GM12878 (cell line): Measurements from ENCODE around the gene HCCS. TPM values are rescaled to one million over a fixed set of nuclear protein-coding genes. Genes with fewer than 3 reads are reported as not detected.

Source experiments
- ATAC-seq: fragments of 200-7000 bp; cut with Tn5 transposase; 3 replicates; pipeline ENCODE4 v1.9.1; 2020; ENCODE audit warnings: mild to moderate bottlenecking, moderate library complexity
- BruUV-seq: library from RNA; stranded (reverse); fragments of 400-500 nt; replicated peaks from 2 replicates; lab custom pipeline; 2021; lab: Mats Ljungman, UMichigan
- CTCF ChIA-PET: fragments of 300-600 bp; sonication (Branson Sonifier 250); formaldehyde crosslinking; extraction: SDS; loops from one replicate; lab custom pipeline; 2021; ENCODE audit warnings: inconsistent platforms; lab: Yijun Ruan, JAX
- POLR2A ChIA-PET: fragments of 350-600 bp; formaldehyde crosslinking; extraction: SDS; loops from one replicate; lab custom pipeline; 2021; ENCODE audit warnings: inconsistent platforms; lab: Charles Lee
- RAD21 ChIA-PET: fragments of 300-600 bp; sonication (Branson Sonifier 250); formaldehyde crosslinking; loops from one replicate; lab custom pipeline; 2023; ENCODE audit warnings: antibody characterized with exemption; ENCODE audit not compliant: unreplicated experiment; lab: Charles Lee
- SMC1A ChIA-PET: fragments of 300-600 bp; sonication (Branson Sonifier 250); formaldehyde crosslinking; loops from one replicate; lab custom pipeline; 2023; ENCODE audit not compliant: unreplicated experiment, uncharacterized antibody; lab: Charles Lee
- DNase-seq: peaks from one replicate; pipeline ENCODE4 v3.0.0-alpha.2; 2011; ENCODE audit warnings: low read depth, low spot score
- FAIRE-seq: peaks from 3 replicates; lab custom pipeline; 2011; peaks lifted over from hg19 to GRCh38; lab: Jason Lieb, UNC
- H2AFZ ChIP-seq: 2 replicates; pipeline ENCODE4 v1.6.0; 2011; ENCODE audit warnings: low read depth, low read length, control low read depth; ENCODE audit not compliant: control insufficient read depth
- H3K27ac ChIP-seq: 2 replicates; pipeline ENCODE4 v1.5.1; 2011; ENCODE audit warnings: control low read depth; ENCODE audit not compliant: control insufficient read depth, insufficient read depth
- H3K27me3 ChIP-seq, 2 experiments: replicated peaks in 1 of 2; 2 replicates each; pipeline versions ENCODE4 v1.6.0 to v1.6.1; 2011; ENCODE audit warnings: low read length in 1 of 2; ENCODE audit not compliant: control insufficient read depth in 2 of 2, insufficient read depth in 2 of 2
- H3K36me3 ChIP-seq, 2 experiments: 2 replicates each; pipeline ENCODE4 v1.5.1; 2011; ENCODE audit warnings: low read length in 1 of 2; ENCODE audit not compliant: control insufficient read depth in 2 of 2, insufficient read depth in 2 of 2
- H3K4me1 ChIP-seq: 2 replicates; pipeline ENCODE4 v1.6.1; 2011; ENCODE audit warnings: mild to moderate bottlenecking, low read length, moderate library complexity, mixed read lengths; ENCODE audit not compliant: control insufficient read depth, insufficient read depth
- H3K4me2 ChIP-seq: 2 replicates; pipeline ENCODE4 v1.6.0; 2011; ENCODE audit warnings: control low read depth; ENCODE audit not compliant: control insufficient read depth, insufficient read depth
- H3K4me3 ChIP-seq: fragments of 200-600 bp; sonication (generic); 2 replicates; pipeline ENCODE4 v1.5.1; 2016
- H3K79me2 ChIP-seq: 2 replicates; pipeline ENCODE4 v1.6.0; 2011; ENCODE audit warnings: low read length; ENCODE audit not compliant: control insufficient read depth, insufficient read depth
- H3K9ac ChIP-seq: 2 replicates; pipeline ENCODE4 v1.8.0; 2011; ENCODE audit warnings: low read length, control low read depth, mixed read lengths; ENCODE audit not compliant: control insufficient read depth, insufficient read depth
- H3K9me3 ChIP-seq: replicated peaks from 3 replicates; pipeline ENCODE4 v1.5.1; 2011; ENCODE audit warnings: mild to moderate bottlenecking, low read length; ENCODE audit not compliant: control insufficient read depth, insufficient read depth
- H4K20me1 ChIP-seq: 2 replicates; pipeline ENCODE4 v1.6.0; 2011; ENCODE audit not compliant: control insufficient read depth, insufficient read depth
- CBFB ChIP-seq: IDR thresholded peaks from 2 replicates; pipeline ENCODE4 v1.6.1; 2016; ENCODE audit warnings: antibody characterized with exemption, low read depth
- CBX5 ChIP-seq: sonication (generic); IDR thresholded peaks from 2 replicates; pipeline ENCODE4 v1.6.1; 2016; ENCODE audit warnings: low read depth, moderate library complexity, mild to moderate bottlenecking, inconsistent platforms
- CEBPZ ChIP-seq: fragments of 150-350 bp; IDR thresholded peaks from 2 replicates; pipeline ENCODE4 v1.6.1; 2016; ENCODE audit warnings: low read depth, low read length
- FOXM1 ChIP-seq: IDR thresholded peaks from 2 replicates; pipeline ENCODE4 v1.6.1; 2012; ENCODE audit warnings: low read depth, mild to moderate bottlenecking, inconsistent platforms, low read length, moderate library complexity
- IKZF1 ChIP-seq: fragments of 450-650 bp; conservative IDR thresholded peaks from 2 replicates; pipeline ENCODE4 v1.6.1; 2017; ENCODE audit warnings: antibody characterized with exemption, mild to moderate bottlenecking
- KDM1A ChIP-seq: fragments of 200-600 bp; sonication (generic); IDR thresholded peaks from 2 replicates; pipeline ENCODE4 v1.6.1; 2016; ENCODE audit warnings: borderline replicate concordance
- KLF5 ChIP-seq: fragments of 450-650 bp; IDR thresholded peaks from 2 replicates; pipeline ENCODE4 v1.6.1; 2014; ENCODE audit warnings: mild to moderate bottlenecking; ENCODE audit not compliant: partially characterized antibody
- MEF2A ChIP-seq: IDR thresholded peaks from 2 replicates; pipeline ENCODE4 v1.6.1; 2011; ENCODE audit warnings: low read depth, mild to moderate bottlenecking, low read length, moderate library complexity; ENCODE audit not compliant: insufficient read depth
- MXI1 ChIP-seq: fragments of 150-350 bp; IDR thresholded peaks from 2 replicates; pipeline ENCODE4 v1.6.1; 2011; ENCODE audit warnings: low read depth, mild to moderate bottlenecking, inconsistent platforms, low read length, improper control_type of control experiment
- NFIC ChIP-seq: IDR thresholded peaks from 2 replicates; pipeline ENCODE4 v1.6.1; 2012; ENCODE audit warnings: low read depth, mild to moderate bottlenecking, inconsistent platforms, low read length, moderate library complexity
- POLR2AphosphoS5 ChIP-seq: IDR thresholded peaks from 2 replicates; pipeline ENCODE4 v1.6.1; 2011; ENCODE audit warnings: mild to moderate bottlenecking, low read length, inconsistent platforms
- TBL1XR1 ChIP-seq: IDR thresholded peaks from 2 replicates; pipeline ENCODE4 v1.6.1; 2012; ENCODE audit warnings: low read depth, low read length, improper control_type of control experiment
- ZNF217 ChIP-seq: fragments of 450-650 bp; IDR thresholded peaks from 2 replicates; pipeline ENCODE4 v1.6.1; 2017; ENCODE audit warnings: antibody characterized with exemption, mild to moderate bottlenecking
- WGBS: methylation state at CpG from one replicate; pipeline ENCODE4 v1.1.6; 2016; ENCODE audit warnings: low lambda C conversion rate; ENCODE audit not compliant: insufficient replicate concordance, insufficient coverage; ENCODE audit errors: missing lambda C conversion rate; 5-methylcytosine and 5-hydroxymethylcytosine counted together
- in situ Hi-C: fragments of 300-500 bp; cut with MboI; formaldehyde crosslinking; loops from 9 replicates; pipeline ENCODE4 v1.14.3; 2018; ENCODE audit warnings: mixed read lengths
- intact Hi-C: fragments of 100-400 bp; cut with micrococcal nuclease; formaldehyde crosslinking; loops from one replicate; pipeline ENCODE4 v1.14.2; 2022; ENCODE audit not compliant: unreplicated experiment
- polyA plus RNA-seq, 11 experiments: library from polyadenylated mRNA; depleted of rRNA in 4 of 11; unstranded in 6 of 11; stranded (reverse) in 5 of 11; fragments of >200 nt; fragmentation: Nextera tagmentation in 4 of 11; fragmentation: Illumina TruSeq in 1 of 11; extraction: Ambion mirVana in 4 of 11; extraction: Trizol in 1 of 11; gene quantifications; 1 replicate in 1 of 11; 2 replicates in 10 of 11; pipeline versions ENCODE4 v1.2.1 to v1.2.3, GENCODE V29; 2011 to 2016; ENCODE audit warnings: inconsistent platforms in 2 of 11, missing spikeins in 2 of 11, low read depth in 1 of 11
- total RNA-seq, 4 experiments: library from RNA; depleted of rRNA in 3 of 4; stranded (reverse); fragments of >200 nt in 3 of 4; fragmentation: Illumina TruSeq in 1 of 4; extraction: Trizol in 1 of 4; gene quantifications; 2 replicates each; pipeline versions ENCODE4 v1.2.1 to v1.2.3, GENCODE V29; 2013 to 2021

The HCCS gene
- total and polyA plus RNA-seq, 10 of the 15 experiments (the other 5 are each of a cell fraction or from before 2014, with no cell fraction given), result 11.8 to 69.6 (median 36.9) TPM

GRCh38 chrX:11171956-11172355, 60.8 kb downstream of the HCCS start:
- Histone ChIP-seq H4K20me1 (no peaks in the 10 kb centered on the region), H3K4me1 (no peaks in the 10 kb centered on the region), H3K27ac (no peak overlapping the region), H3K79me2 (no peaks in the 10 kb centered on the region), H3K9me3 (no peaks in the 10 kb centered on the region), H3K27me3 (no peaks in the 10 kb centered on the region), H3K4me2 (no peak overlapping the region), H3K4me3 (no peak overlapping the region), H2AFZ (no peak overlapping the region), H3K36me3 (no peaks in the 10 kb centered on the region), H3K9ac (no peak overlapping the region)
- no peak for ATAC-seq
- CTCF ChIA-PET, result interaction anchor here (0.6 kb wide), 1 partner anchor 1007 kb away, joined by 3 read pairs; no protein-coding TSS in a partner anchor
- in situ Hi-C loops, result no loop called here
- intact Hi-C loops, result no loop called here
- RAD21 ChIA-PET, result no interaction called here
- WGBS, result 30% methylated on average over 4 of the region's 4 CpGs
- POLR2A ChIA-PET, result interaction anchor here (0.9 kb wide), 1 partner anchor 9 kb away, joined by 3 read pairs; no protein-coding TSS in a partner anchor
- SMC1A ChIA-PET, result interaction anchor here (0.7 kb wide), 1 partner anchor 359 kb away, joined by 3 read pairs; no protein-coding TSS in a partner anchor
- TF ChIP-seq FOXM1 (no peak), ZNF217 (no peak), CBX5 (no peak)
- FAIRE-seq, result no peak
- DNase-seq, result no peak
- BruUV-seq, result no TSS peak

GRCh38 chrX:11172415-11172814, 61.3 kb downstream of the HCCS start:
- H3K9ac ChIP-seq, result no peak overlapping the region
- no peaks in the 10 kb centered on the region for H4K20me1 ChIP-seq
- ChIA-PET RAD21 (no interaction called here), SMC1A (interaction anchor here (0.6 to 1.7 kb wide), 2 partner anchors 9 to 440 kb away, joined by 3 to 4 read pairs; no protein-coding TSS in a partner anchor), POLR2A (interaction anchor here (0.9 kb wide), 1 partner anchor 9 kb away, joined by 3 read pairs; no protein-coding TSS in a partner anchor), CTCF (no interaction called here)
- H2AFZ ChIP-seq, result no peak overlapping the region
- ATAC-seq (no peak), FAIRE-seq (no peak), DNase-seq (no peak)
- TF ChIP-seq TBL1XR1 (no peak), KLF5 (no peak), KDM1A (no peak), POLR2AphosphoS5 (no peak), IKZF1 (no peak), CBFB (no peak), NFIC (no peak), CEBPZ (no peak), MXI1 (no peak), MEF2A (no peak)
- H3K36me3 ChIP-seq, result no peaks in the 10 kb centered on the region
- H3K4me2 ChIP-seq, result no peak overlapping the region
- no peaks in the 10 kb centered on the region for H3K27me3 ChIP-seq
- H3K27ac ChIP-seq, result no peak overlapping the region
- intact Hi-C loops (no loop called here), in situ Hi-C loops (no loop called here)
- no peaks in the 10 kb centered on the region for H3K79me2 ChIP-seq
- BruUV-seq, result no TSS peak
- no peaks in the 10 kb centered on the region for H3K4me1 ChIP-seq
- 51% methylated on average over 4 of the region's 4 CpGs for WGBS
- H3K4me3 ChIP-seq, result no peak overlapping the region
- H3K9me3 ChIP-seq, result no peaks in the 10 kb centered on the region
